GM19099 (cell line): ENCODE data around the gene LDB2.

Experiments used
- POLR2A ChIP-seq: IDR thresholded peaks from 3 replicates; pipeline ENCODE4 v1.6.1; 2011; ENCODE audit warnings: low read depth; ENCODE audit not compliant: insufficient read length; ENCODE audit errors: extremely low read depth

The LDB2 gene

GRCh38 chr4:16713696-16714095 is 184.7 kb downstream of the LDB2 start:
- no peak for TF ChIP-seq POLR2A

- TF ChIP-seq POLR2A, result no peak
These were observed 185.2 kb downstream of the LDB2 start for GRCh38 chr4:16713271-16713670.

GRCh38 chr4:16710198-16710597 is 188.2 kb downstream of the LDB2 start:
- no peak for TF ChIP-seq POLR2A

DNA sequence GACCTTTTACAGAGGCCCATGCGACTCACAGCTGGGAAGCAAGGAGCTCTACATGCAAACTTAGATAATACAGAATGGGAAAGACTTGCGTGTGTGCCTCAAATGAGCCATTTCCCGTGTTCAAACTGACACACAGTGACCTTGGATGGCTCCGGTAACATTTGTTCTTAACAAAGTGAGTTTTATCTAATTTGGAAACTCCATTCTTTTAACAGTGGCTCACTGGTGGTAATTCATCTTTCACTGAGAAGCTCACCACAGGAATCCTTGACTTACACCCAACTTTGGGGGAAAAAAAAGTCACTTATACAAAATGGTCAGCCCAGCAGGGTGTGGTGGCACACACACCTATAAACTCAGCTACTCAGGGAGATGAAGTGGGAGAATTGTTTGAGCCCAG is 190.6 kb downstream of the LDB2 start:
- TF ChIP-seq POLR2A, result no peak

GRCh38 chr4:16706251-16706650 is 192.2 kb downstream of the LDB2 start:
- no peak for TF ChIP-seq POLR2A

- TF ChIP-seq POLR2A, result no peak
These were observed 193.1 kb downstream of the LDB2 start for GRCh38 chr4:16705341-16705740.

DNA sequence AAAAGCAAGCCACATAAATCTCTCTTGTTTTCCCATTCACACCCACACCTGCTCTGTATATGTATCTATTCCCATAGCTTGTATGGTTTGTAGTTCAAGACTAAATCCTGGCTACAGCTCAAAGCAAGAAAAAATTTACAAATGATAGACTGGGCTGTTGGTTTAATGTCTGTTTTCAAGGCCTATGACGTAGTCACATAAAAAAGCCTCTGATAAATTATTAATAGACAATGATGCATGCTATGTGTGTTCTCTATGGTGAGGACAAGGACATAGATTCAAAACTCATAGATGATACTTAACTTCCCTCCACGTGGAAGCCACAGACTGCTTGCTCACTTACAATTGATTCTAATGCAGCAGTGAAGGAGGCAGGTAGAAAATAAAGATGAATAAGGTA is 194.0 kb downstream of the LDB2 start:
- no peak for TF ChIP-seq POLR2A

- no peak for TF ChIP-seq POLR2A
These were observed 202.5 kb downstream of the LDB2 start for GRCh38 chr4:16695896-16696295.

- TF ChIP-seq POLR2A, result no peak
These were observed 203.6 kb downstream of the LDB2 start for GRCh38 chr4:16694884-16695276.

GRCh38 chr4:16694173-16694883 is 204.1 kb downstream of the LDB2 start:
- TF ChIP-seq POLR2A, result no peak

DNA sequence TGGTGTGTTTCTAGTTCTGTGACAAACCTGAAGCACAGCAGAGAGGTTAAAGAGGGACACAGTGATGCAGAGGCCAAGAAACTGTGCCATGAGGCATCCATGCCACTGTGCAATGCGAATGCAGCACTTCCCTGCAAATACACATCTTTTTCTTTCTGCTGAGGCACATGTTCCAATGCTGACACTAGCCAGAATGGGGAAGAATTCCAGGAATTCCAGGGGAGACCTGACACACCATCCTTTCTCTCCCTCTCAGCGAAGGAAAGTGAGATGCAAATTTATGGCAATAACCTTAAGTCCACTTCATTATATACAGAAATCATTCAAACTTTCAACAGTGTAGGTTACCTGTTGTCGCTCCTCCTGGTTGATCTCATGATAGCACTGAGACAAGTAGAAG is 204.8 kb downstream of the LDB2 start:
- TF ChIP-seq POLR2A, result no peak

DNA sequence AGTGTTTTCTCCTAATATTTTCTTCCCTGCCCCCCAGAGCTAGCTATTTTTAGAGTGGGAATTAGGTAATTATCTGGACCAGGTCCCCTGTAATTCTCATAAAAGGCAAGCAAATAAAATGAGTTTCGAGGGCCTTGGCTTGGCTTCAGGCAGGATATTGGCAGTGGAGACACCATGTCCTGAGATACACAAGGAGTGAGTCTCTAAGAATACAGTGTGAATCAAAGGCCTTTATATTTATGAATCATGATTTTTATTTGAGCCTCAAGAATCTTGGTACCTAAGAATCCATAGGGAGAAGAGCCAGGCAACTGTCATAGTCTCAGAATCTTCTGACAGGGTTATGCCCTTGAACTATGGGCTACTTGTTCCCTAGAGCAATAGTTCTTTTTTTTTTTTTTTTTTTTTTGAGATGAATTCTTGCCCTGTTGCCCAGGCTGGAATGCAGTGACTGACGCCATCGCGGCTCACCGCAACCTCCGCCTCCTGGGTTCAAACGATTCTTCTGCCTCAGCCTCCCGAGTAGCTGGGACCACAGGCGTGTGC is 205.4 kb downstream of the LDB2 start:
- TF ChIP-seq POLR2A, result no peak

DNA sequence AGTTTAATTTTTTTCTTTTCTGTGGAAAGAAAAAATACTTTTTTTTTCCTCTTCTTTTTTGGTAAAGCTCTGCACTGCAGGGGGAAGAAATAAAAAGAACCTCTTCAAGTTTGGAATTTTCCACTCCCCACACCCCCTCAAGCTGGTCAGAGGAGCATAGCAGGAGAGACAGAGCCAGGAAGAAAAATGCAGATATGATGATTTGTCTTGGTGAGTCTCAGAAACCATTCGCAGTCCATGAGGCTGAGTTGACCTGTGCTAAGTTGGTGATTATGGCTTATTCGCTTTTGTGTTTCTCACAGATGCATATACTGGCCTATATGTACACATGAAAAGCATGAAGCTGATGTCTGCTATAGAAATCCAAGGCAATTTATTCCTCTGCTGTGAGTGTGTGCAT is 205.9 kb downstream of the LDB2 start:
- no peak for TF ChIP-seq POLR2A

DNA sequence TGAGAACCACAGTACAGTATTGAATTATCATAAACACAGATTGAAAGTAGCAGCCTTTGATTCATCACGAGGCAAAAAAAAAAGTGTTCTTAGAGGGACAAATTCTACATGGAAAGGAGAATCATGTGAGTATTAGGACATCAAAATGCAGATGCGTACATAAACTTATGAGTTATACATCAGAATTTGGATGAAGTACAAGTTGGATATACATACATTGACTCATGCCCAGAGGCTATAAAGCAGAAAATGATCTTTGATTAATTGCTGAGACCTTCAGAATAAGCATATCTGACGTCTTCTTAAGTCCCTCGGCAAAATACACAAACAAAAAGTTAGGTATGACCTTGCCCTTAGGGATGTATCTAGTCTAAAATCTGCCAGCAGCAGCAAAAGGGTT is 206.4 kb downstream of the LDB2 start:
- no peak for TF ChIP-seq POLR2A

- TF ChIP-seq POLR2A, result no peak
These were observed 207.0 kb downstream of the LDB2 start for GRCh38 chr4:16691450-16691849.

- TF ChIP-seq POLR2A, result no peak
These were observed 210.6 kb downstream of the LDB2 start for GRCh38 chr4:16687845-16688244.

DNA sequence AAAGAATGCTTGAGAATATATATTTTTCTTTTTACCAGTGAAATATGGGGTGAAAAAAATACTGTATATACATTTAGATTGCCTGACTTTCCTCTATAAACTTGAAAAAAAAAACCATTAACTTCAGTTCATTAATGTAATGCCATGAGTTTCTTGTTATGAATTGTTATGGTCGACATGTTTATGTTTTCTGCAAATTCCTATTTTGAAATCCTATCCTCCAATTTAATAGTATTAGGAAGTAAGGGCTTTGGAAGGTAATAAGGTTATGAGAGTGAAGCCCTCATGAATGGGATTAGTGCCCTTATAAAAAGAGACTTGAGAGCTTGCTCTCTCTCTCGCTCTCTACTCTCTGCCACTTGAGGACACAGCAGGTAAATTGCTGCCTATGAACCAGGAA is 211.4 kb downstream of the LDB2 start:
- no peak for TF ChIP-seq POLR2A
